Measurements from ENCODE around the gene HOOK1. TPM values are rescaled to one million over a fixed set of nuclear protein-coding genes. Genes with fewer than 3 reads are reported as not detected.

HOOK1 gene
- total and polyA plus RNA-seq, 2 experiments from 2014 or later = 27.4 to 27.6 TPM

DNA sequence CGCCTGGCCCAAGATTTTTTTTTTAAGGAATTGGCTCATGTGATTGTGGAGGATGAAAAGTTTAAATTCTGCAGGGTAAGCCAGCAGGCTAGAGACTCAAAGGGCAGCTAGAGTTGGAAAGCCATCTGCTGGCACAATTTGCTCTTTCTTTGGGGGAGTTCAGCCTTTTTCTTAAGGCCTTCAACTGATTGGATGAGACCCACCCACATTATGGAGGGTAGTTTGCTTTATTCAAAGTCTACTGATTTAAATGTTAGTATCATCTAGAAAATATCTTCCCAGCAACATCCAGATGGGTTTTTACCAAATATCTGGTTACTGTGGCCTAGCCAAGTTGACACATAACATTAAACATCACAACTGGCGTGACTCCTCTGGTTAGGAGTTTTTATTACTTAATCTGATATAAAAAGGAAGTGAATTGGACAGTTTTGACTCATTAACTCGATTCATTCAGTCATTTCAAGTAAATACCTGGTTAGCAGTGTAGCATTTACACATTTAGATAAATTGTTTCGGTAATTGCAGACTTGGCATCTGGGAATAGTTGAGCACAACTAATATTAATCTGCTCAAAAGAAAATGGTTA, 12.4 kb downstream of the HOOK1 start:
- no peaks in the 10 kb centered on the region for H3K9me3 Mint-ChIP-seq
- H3K4me3 ChIP-seq = no peak overlapping the region
- H3K36me3 ChIP-seq (ENCODE audit: insufficient read depth) = no peaks in the 10 kb centered on the region
- no peaks in the 10 kb centered on the region; the same call in none of the 2 replicates for H3K79me2 ChIP-seq (replicated peaks; ENCODE audit: insufficient read depth)
- no peaks in the 10 kb centered on the region for H3K27me3 ChIP-seq (ENCODE audit: insufficient read depth)
- no peaks in the 10 kb centered on the region for H3F3A ChIP-seq (replicated peaks; ENCODE audit: low read depth)
- H3K4me1 Mint-ChIP-seq = no peaks in the 10 kb centered on the region
- ATAC-seq = no peak
- TF ChIP-seq STAT1 (IDR thresholded peaks at IDR 0.05; ENCODE audit: unreplicated experiment) = no peak
- no peak for TF ChIP-seq JUNB (IDR thresholded peaks at IDR 0.05; ENCODE audit: unreplicated experiment)
- TF ChIP-seq, protein P1, sequence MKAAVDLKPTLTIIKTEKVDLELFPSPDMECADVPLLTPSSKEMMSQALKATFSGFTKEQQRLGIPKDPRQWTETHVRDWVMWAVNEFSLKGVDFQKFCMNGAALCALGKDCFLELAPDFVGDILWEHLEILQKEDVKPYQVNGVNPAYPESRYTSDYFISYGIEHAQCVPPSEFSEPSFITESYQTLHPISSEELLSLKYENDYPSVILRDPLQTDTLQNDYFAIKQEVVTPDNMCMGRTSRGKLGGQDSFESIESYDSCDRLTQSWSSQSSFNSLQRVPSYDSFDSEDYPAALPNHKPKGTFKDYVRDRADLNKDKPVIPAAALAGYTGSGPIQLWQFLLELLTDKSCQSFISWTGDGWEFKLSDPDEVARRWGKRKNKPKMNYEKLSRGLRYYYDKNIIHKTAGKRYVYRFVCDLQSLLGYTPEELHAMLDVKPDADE (IDR thresholded peaks at IDR 0.05) = no peak
- TF ChIP-seq, protein P2, sequence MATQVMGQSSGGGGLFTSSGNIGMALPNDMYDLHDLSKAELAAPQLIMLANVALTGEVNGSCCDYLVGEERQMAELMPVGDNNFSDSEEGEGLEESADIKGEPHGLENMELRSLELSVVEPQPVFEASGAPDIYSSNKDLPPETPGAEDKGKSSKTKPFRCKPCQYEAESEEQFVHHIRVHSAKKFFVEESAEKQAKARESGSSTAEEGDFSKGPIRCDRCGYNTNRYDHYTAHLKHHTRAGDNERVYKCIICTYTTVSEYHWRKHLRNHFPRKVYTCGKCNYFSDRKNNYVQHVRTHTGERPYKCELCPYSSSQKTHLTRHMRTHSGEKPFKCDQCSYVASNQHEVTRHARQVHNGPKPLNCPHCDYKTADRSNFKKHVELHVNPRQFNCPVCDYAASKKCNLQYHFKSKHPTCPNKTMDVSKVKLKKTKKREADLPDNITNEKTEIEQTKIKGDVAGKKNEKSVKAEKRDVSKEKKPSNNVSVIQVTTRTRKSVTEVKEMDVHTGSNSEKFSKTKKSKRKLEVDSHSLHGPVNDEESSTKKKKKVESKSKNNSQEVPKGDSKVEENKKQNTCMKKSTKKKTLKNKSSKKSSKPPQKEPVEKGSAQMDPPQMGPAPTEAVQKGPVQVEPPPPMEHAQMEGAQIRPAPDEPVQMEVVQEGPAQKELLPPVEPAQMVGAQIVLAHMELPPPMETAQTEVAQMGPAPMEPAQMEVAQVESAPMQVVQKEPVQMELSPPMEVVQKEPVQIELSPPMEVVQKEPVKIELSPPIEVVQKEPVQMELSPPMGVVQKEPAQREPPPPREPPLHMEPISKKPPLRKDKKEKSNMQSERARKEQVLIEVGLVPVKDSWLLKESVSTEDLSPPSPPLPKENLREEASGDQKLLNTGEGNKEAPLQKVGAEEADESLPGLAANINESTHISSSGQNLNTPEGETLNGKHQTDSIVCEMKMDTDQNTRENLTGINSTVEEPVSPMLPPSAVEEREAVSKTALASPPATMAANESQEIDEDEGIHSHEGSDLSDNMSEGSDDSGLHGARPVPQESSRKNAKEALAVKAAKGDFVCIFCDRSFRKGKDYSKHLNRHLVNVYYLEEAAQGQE (IDR thresholded peaks at IDR 0.05; ENCODE audit: unreplicated experiment) = no peak
- no peak for TF ChIP-seq CREB1 (CRISPR knock-in tag; IDR thresholded peaks at IDR 0.05; ENCODE audit: low read depth)
- no peak for TF ChIP-seq EZH2phosphoT487 (IDR thresholded peaks at IDR 0.05; ENCODE audit: unreplicated experiment)
- no peak for TF ChIP-seq ZNF114 (CRISPR knock-in tag; IDR thresholded peaks at IDR 0.05)
- no peak for TF ChIP-seq EZH2 (IDR thresholded peaks at IDR 0.05; ENCODE audit: low read depth, unreplicated experiment)
- no peak for TF ChIP-seq NANOG (IDR thresholded peaks at IDR 0.05; ENCODE audit: borderline replicate concordance)
- TF ChIP-seq, protein P3, sequence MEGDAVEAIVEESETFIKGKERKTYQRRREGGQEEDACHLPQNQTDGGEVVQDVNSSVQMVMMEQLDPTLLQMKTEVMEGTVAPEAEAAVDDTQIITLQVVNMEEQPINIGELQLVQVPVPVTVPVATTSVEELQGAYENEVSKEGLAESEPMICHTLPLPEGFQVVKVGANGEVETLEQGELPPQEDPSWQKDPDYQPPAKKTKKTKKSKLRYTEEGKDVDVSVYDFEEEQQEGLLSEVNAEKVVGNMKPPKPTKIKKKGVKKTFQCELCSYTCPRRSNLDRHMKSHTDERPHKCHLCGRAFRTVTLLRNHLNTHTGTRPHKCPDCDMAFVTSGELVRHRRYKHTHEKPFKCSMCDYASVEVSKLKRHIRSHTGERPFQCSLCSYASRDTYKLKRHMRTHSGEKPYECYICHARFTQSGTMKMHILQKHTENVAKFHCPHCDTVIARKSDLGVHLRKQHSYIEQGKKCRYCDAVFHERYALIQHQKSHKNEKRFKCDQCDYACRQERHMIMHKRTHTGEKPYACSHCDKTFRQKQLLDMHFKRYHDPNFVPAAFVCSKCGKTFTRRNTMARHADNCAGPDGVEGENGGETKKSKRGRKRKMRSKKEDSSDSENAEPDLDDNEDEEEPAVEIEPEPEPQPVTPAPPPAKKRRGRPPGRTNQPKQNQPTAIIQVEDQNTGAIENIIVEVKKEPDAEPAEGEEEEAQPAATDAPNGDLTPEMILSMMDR (conservative IDR thresholded peaks at IDR 0.05; ENCODE audit: low read depth in 2 of 2) = no peak
- TF ChIP-seq, protein P4, sequence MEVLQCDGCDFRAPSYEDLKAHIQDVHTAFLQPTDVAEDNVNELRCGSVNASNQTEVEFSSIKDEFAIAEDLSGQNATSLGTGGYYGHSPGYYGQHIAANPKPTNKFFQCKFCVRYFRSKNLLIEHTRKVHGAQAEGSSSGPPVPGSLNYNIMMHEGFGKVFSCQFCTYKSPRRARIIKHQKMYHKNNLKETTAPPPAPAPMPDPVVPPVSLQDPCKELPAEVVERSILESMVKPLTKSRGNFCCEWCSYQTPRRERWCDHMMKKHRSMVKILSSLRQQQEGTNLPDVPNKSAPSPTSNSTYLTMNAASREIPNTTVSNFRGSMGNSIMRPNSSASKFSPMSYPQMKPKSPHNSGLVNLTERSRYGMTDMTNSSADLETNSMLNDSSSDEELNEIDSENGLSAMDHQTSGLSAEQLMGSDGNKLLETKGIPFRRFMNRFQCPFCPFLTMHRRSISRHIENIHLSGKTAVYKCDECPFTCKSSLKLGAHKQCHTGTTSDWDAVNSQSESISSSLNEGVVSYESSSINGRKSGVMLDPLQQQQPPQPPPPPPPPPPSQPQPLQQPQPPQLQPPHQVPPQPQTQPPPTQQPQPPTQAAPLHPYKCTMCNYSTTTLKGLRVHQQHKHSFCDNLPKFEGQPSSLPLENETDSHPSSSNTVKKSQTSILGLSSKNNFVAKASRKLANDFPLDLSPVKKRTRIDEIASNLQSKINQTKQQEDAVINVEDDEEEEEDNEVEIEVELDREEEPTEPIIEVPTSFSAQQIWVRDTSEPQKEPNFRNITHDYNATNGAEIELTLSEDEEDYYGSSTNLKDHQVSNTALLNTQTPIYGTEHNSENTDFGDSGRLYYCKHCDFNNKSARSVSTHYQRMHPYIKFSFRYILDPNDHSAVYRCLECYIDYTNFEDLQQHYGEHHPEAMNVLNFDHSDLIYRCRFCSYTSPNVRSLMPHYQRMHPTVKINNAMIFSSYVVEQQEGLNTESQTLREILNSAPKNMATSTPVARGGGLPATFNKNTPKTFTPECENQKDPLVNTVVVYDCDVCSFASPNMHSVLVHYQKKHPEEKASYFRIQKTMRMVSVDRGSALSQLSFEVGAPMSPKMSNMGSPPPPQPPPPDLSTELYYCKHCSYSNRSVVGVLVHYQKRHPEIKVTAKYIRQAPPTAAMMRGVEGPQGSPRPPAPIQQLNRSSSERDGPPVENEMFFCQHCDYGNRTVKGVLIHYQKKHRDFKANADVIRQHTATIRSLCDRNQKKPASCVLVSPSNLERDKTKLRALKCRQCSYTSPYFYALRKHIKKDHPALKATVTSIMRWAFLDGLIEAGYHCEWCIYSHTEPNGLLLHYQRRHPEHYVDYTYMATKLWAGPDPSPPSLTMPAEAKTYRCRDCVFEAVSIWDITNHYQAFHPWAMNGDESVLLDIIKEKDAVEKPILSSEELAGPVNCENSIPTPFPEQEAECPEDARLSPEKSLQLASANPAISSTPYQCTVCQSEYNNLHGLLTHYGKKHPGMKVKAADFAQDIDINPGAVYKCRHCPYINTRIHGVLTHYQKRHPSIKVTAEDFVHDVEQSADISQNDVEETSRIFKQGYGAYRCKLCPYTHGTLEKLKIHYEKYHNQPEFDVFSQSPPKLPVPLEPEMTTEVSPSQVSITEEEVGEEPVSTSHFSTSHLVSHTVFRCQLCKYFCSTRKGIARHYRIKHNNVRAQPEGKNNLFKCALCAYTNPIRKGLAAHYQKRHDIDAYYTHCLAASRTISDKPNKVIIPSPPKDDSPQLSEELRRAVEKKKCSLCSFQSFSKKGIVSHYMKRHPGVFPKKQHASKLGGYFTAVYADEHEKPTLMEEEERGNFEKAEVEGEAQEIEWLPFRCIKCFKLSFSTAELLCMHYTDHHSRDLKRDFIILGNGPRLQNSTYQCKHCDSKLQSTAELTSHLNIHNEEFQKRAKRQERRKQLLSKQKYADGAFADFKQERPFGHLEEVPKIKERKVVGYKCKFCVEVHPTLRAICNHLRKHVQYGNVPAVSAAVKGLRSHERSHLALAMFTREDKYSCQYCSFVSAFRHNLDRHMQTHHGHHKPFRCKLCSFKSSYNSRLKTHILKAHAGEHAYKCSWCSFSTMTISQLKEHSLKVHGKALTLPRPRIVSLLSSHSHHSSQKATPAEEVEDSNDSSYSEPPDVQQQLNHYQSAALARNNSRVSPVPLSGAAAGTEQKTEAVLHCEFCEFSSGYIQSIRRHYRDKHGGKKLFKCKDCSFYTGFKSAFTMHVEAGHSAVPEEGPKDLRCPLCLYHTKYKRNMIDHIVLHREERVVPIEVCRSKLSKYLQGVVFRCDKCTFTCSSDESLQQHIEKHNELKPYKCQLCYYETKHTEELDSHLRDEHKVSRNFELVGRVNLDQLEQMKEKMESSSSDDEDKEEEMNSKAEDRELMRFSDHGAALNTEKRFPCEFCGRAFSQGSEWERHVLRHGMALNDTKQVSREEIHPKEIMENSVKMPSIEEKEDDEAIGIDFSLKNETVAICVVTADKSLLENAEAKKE (CRISPR knock-in tag; IDR thresholded peaks at IDR 0.05) = no peak
- H3K27ac ChIP-seq (ENCODE audit: low read depth) = no peak overlapping the region
- no peak overlapping the region for H3K4me2 ChIP-seq
- no peak for DNase-seq (ENCODE audit: low spot score)
- H3K4me3 Mint-ChIP-seq = no peak overlapping the region
- no peaks in the 10 kb centered on the region for H3K27me3 Mint-ChIP-seq (ENCODE audit: insufficient read depth, low read depth, poor library complexity)
- no peaks in the 10 kb centered on the region for H3K9me2 ChIP-seq (ENCODE audit: insufficient read depth)
- H3K27ac Mint-ChIP-seq = no peak overlapping the region
- peaks cover 3% of the 10 kb centered on the region; the same call in 2 of the 3 replicates for H3K36me3 Mint-ChIP-seq (ENCODE audit: low read depth)
- H4K20me1 ChIP-seq (replicated peaks; ENCODE audit: insufficient read depth) = peaks cover 20% of the 10 kb centered on the region; the same call in 1 of the 2 replicates
- H2AFZ ChIP-seq = no peak overlapping the region
- H3K4me1 ChIP-seq (ENCODE audit: insufficient read depth) = no peaks in the 10 kb centered on the region

Data from GM23338 (cell line).